GM21737 (cell line): Measurements from ENCODE around the gene KRT6A.
"Not testable (repeated sequence)": the region's sequence is repeated elsewhere in the genome, so short reads cannot be mapped to it uniquely, and the experiment has no call there.

Source experiments
- ATAC-seq: cut with Tn5 transposase; IDR thresholded peaks from one replicate; pipeline ENCODE4 v1.9.1; 2021; ENCODE audit warnings: mild to moderate bottlenecking, moderate library complexity; ENCODE audit not compliant: unreplicated experiment

The KRT6A gene

GRCh38 chr12:52506858-52507715 is 14.0 kb upstream of the KRT6A start:
- ATAC-seq = no peak

- ATAC-seq = no peak
Observed at GRCh38 chr12:52502877-52503276, 9.8 kb upstream of the KRT6A start.

GRCh38 chr12:52501490-52501889 is 8.4 kb upstream of the KRT6A start:
- no peak for ATAC-seq

- not testable (repeated sequence) for ATAC-seq
Observed at GRCh38 chr12:52500574-52500973, 7.5 kb upstream of the KRT6A start.

GRCh38 chr12:52499806-52500560 is 6.9 kb upstream of the KRT6A start:
- ATAC-seq = no peak

DNA sequence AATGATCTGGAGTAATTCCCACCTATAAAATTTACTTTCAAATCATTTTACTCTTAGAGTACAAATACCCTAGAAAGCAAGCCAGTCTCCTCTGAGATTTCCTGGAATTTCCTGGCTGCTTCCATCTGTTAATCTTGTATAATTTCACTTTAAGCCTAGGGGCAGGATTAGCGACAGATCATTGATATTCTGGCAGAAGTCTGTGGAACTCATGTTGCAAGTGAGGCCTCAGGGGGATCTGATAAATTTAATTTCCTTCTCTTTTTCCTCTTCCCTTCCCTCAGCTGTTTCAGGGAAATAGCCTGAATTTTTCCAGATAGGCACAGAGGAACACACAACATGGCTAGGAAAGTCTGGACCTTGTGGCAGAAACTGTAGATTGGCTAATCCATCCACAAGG is 5.9 kb upstream of the KRT6A start:
- ATAC-seq = no peak

DNA sequence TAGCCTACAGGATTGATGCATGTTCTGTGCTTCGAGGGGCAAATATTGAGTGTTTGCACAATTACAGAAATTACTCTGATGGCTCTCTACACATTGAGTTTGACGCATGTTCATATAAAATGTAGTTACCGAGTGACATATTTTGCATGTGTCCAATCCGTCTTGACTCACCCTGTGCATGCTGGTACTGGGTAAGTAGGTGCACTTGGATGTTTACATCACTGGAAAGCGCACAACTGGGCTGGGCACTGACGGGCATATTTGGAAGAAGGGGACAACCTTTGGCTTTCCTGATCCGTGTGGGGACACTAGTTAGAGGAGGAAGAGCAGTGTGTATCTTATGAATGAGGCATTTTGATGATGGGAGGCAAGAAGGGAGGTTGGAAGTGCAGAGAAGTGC is 4.9 kb upstream of the KRT6A start:
- no peak for ATAC-seq

DNA sequence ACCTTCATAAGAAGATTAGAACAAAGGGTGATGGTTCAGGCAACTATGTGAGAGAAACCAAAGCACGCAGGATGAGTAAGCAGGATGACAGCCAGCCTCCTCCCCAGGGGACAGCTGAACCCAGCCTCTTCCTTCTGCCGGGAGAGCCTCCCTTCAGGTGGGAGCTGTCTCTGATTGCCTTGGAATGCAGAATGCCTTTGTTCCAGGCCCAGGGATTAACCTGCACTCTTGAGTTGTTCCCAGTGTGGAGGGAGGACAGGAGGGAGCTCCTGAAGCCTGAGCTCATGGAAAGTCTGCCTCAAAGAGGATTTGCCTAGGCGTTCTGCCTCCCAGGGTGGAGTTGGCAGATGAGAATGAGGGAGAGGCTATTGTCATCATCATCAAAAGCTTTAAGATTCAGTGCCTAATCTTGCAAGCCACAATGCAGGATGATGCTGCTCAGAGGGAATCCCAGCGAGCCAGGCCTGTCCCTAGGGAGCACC is 3.6 kb upstream of the KRT6A start:
- no peak for ATAC-seq

- ATAC-seq = no peak
Observed at GRCh38 chr12:52496054-52496453, 3.0 kb upstream of the KRT6A start.

DNA sequence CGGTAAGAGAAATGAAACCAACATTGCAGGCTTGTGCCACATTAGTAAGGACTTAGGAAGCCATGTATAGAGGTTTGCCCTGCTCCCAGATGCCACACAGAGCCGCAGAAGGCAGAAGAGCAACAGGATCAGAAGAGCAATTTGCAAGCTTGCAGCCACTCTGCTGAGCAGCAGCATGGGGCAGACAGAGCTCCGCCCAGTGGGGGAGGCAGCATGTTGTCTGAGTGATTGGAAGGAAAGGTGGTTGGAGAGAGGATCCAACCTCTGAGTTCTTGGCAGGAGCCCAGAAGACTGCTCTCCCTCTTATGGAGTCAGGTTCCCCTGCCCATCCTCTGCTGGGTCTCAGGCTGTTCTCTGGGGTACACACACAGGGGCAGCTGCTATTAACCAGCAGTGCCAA is 2.3 kb upstream of the KRT6A start:
- ATAC-seq = no peak

- ATAC-seq = no peak
Observed at GRCh38 chr12:52494518-52494917, 1.5 kb upstream of the KRT6A start.

- no peak for ATAC-seq
Observed at GRCh38 chr12:52494100-52494499, 1.0 kb upstream of the KRT6A start.

DNA sequence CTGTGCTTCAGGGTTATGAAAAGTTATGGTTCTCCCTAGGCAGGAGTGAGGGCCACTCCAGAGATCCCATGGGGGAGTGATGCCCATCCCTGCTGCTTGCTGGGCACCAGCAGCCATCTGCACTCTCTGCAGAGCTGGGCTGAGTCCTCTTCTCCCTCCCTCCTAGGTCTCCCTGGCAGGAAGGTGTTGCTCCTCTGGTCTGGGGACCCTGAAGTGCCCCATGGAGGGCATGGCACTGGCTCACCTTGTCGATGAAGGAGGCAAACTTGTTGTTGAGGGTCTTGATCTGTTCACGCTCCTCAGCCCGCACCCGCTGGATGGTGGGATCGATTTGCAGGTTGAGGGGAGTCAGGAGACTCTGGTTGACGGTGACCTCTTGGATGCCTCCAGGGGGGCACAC is 652 bp downstream of the KRT6A start:
- not testable (repeated sequence) for ATAC-seq

DNA sequence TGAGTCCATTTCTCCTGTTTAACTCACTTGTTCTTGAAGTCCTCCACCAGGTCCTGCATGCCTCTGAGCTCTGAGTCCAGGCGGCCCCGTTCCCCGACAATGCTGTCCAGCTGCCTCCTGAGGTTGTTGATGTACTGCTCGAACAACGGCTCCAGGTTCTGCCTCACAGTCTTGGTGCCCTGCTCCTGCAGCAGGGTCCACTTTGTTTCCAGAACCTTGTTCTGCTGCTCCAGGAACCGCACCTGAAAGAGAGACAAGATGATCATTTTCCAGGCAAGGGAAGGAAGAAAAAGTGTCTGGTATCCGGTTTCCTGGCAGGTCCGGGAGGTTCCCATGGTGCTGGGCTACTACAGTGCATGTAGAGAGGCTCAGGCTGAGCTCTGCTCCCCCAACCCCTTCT is 1.6 kb downstream of the KRT6A start:
- not testable (repeated sequence) for ATAC-seq

- ATAC-seq = no peak
Observed at GRCh38 chr12:52488736-52489135, 4.3 kb downstream of the KRT6A start.

GRCh38 chr12:52487744-52488443 is 5.2 kb downstream of the KRT6A start:
- ATAC-seq = not testable (repeated sequence)

- no peak for ATAC-seq
Observed at GRCh38 chr12:52487211-52487610, 5.8 kb downstream of the KRT6A start.

- ATAC-seq = no peak
Observed at GRCh38 chr12:52486166-52487105, 6.6 kb downstream of the KRT6A start.

DNA sequence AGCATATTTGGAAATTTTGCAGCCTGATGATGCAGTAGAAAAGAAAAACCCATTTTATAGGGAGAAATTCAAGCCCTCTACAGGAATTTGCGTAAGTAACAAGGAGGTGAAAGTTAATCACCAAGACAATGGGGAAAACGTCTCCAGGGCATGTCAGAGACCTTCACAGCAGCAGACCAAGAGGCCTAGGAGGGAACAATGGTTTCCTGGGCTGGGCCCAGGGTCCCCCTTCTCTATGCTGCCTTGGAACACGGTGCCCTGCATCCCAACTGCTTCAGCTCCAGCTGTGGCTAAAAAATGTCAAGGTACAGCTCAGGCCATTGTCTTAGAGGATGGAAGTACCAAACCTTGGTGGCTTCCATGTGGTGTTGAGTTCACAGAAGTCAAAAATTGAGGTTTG is 13.0 kb downstream of the KRT6A start:
- ATAC-seq = no peak

DNA sequence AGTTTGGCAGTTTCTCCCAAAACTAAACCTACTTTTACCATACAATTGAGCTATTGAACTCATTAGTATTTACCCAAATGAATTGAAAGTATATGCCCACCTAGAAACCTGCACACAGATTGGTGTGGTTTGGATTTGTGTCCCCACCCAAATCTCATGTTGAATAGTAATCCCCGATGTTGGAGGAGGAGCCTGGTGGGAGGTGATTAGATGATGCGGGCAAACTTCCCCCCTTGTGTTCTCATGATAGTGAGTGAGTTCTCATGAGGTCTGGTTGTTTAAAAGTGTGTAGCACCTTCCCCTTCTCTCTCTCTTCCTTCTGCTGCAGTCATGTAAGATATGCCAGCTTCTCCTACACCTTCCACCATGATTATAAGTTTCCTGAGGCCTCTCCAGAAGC is 15.4 kb downstream of the KRT6A start:
- ATAC-seq = no peak
